ENCODE results near the gene CRYBB3.

- no peak for TF ChIP-seq CTCF (IDR thresholded peaks at IDR 0.05 in 8 of 11, conservative IDR thresholded peaks at IDR 0.05 in 3 of 11)
- TF ChIP-seq POLR2AphosphoS5 (IDR thresholded peaks at IDR 0.05): no peak
- TF ChIP-seq POLR2A (IDR thresholded peaks at IDR 0.05): no peak
These were observed 29.2 kb upstream of the CRYBB3 start for GRCh38 chr22:25170426-25170980.

Measured in spleen (tissue), 7 donors.